Fibroblast of villous mesenchyme (primary cell): ENCODE results near the gene SEC23B. TPM values are rescaled to one million over a fixed set of nuclear protein-coding genes. Genes with fewer than 3 reads are reported as not detected.

Source experiments
- DNase-seq: peaks from one replicate; pipeline ENCODE4 v3.0.0-alpha.2; 2010; ENCODE audit warnings: low read depth
- H3K4me3 ChIP-seq: 2 replicates; pipeline ENCODE4 v1.5.1; 2011; ENCODE audit warnings: low read depth, mild to moderate bottlenecking, low read length
- total RNA-seq: library from RNA; depleted of rRNA; stranded (reverse); fragments of >200 nt; gene quantifications from 2 replicates; pipeline ENCODE4 v1.2.3, GENCODE V29; 2012
- TF ChIP-seq, protein P1 (sequence below): IDR thresholded peaks from 2 replicates; pipeline ENCODE4 v1.5.1; 2012; ENCODE audit warnings: low read depth, mild to moderate bottlenecking, low read length; ENCODE audit not compliant: insufficient read depth

SEC23B gene
- total RNA-seq = 41.6 and 67.4 TPM in 2 replicates

DNA sequence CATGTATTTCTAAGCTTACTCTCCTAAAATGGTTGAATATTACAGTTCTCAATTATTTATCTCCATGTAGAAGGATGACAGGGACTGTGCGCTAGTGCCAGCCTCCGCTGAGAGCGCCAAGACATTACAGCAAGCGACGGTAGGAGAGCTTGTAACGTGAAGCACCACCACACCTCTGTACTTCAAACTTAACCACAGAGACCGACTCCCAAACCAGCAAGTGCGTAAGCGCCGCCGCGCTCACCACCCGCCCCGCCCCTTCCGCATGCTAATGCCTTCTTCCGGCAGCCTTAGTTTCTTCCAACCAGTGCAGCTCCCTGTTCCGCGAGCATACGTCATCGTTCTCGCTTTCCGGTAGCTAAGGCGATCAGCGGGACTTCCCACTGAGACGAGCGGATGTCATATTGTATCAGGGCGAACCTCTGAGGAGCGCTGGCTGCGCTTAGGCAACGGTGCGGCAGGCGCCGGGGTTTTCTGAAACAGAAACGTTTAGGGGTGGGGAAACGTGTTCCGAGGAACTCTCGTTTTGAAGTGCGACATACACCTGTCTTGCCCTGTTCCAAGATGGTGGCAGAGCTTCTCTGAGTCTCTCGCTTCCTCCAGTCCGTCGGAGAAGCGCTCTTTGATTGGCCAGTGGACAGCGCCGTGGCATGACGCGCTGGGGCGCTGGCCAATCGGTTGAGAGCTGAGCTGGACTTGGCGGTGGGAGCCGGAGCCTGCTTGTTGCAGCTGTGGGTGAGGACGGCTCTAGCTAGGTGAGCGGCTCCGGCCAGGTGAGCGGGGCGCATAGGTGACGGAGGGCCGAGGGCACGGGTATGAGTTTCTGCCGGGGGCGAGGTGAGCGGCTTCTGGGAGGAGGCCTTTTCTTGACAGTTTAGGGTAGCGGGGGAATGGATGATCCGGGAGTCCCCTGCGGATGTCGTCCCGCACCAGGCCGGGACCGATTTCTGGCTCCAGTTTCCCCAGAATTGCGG is at the start of gene SEC23B:
Gene SEC23B, plus strand, starts transcription at position 723 of the 974 bp plus-strand sequence. CDS start 2,896 bp downstream, outside the sequence.
- TF ChIP-seq, protein P1, sequence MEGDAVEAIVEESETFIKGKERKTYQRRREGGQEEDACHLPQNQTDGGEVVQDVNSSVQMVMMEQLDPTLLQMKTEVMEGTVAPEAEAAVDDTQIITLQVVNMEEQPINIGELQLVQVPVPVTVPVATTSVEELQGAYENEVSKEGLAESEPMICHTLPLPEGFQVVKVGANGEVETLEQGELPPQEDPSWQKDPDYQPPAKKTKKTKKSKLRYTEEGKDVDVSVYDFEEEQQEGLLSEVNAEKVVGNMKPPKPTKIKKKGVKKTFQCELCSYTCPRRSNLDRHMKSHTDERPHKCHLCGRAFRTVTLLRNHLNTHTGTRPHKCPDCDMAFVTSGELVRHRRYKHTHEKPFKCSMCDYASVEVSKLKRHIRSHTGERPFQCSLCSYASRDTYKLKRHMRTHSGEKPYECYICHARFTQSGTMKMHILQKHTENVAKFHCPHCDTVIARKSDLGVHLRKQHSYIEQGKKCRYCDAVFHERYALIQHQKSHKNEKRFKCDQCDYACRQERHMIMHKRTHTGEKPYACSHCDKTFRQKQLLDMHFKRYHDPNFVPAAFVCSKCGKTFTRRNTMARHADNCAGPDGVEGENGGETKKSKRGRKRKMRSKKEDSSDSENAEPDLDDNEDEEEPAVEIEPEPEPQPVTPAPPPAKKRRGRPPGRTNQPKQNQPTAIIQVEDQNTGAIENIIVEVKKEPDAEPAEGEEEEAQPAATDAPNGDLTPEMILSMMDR = no peak
- peak within 1 kb of the TSS; percentile 98 for H3K4me3 ChIP-seq
- DNase-seq = peak; percentile 98

DNA sequence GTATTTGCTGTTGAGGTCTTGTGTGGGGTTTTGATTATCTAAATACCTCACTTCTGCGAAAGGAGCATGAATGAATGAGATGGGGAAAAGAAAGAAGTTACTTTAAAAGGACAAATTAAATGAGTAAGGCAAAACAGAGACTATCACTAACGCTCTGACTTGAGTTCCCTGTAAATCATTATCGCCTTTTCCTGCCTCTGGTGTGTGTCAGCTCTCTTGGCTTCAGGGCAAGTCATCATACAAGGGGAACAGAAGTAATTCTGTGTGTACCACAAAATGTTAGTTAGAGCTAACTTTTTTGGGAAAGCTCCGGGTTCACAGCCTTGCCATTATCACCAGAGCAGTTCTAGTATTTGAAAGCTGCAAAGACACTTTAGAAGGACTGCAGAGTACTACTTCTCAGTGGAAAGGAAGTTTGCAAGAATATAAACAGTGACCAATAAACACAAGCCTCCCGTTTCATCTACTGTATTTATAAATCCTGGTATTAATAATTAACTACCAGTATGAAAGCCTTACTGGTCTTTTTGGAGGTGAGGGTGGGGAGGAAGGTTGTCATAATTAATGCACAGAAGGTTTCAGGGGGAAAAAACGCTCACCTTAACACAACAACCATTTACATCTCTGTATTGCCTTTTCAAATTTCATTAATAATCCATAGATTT is 42.1 kb upstream of the SEC23B start:
- no peak overlapping the region for H3K4me3 ChIP-seq
- TF ChIP-seq, protein P1 = no peak
- no peak for DNase-seq

- TF ChIP-seq, protein P1 = no peak
- no peak for DNase-seq
- H3K4me3 ChIP-seq = peak overlapping the region; percentile 91
These were observed 41.2 kb upstream of the SEC23B start for GRCh38 chr20:18466574-18466893.

- H3K4me3 ChIP-seq = peak within 1 kb of the TSS; percentile 91
- TF ChIP-seq, protein P1 = no peak
- peak; percentile 95 for DNase-seq
These were observed 40.6 kb upstream of the SEC23B start, which contains the start of the genes DZANK1 and POLR3F for GRCh38 chr20:18466894-18467730. Gene DZANK1 (minus strand): TSS chr20:18467030. CDS start chr20:18465358, 1,672 bp downstream. Gene POLR3F (plus strand): TSS chr20:18467390. CDS start chr20:18467507, 117 bp downstream.

DNA sequence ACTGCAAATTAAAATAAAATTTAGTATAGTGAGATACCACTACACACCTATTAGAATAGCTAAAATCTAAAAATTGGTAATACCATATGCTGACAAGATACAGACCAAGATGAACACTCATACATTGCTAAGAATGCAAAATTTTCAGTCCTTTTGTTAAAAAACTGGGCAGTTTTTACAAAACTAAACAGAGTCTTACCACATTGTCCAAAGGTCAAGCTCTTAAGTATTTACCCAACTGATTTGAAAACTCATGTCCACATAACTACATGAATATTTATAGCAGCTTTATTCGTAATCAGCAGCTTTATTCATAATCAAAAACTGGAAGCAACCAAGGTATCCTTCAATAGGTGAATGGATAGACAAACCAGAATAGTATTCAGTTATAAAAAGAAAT is 30.5 kb upstream of the SEC23B start:
- TF ChIP-seq, protein P1 = no peak
- no peak overlapping the region for H3K4me3 ChIP-seq
- DNase-seq = no peak

- TF ChIP-seq, protein P1 = no peak
- H3K4me3 ChIP-seq = no peak overlapping the region
- DNase-seq = no peak
These were observed 29.9 kb upstream of the SEC23B start for GRCh38 chr20:18477821-18478220.
